22Rv1 (cell line): ENCODE data around the gene ERBIN.
"Not testable (repeated sequence)": the region's sequence is repeated elsewhere in the genome, so short reads cannot be mapped to it uniquely, and the experiment has no call there.

Experiments
- H3K27ac ChIP-seq: fragments of 450-650 bp; 2 replicates; pipeline ENCODE4 v1.5.1; 2017
- ZFX ChIP-seq: fragments of 450-650 bp; IDR thresholded peaks from 2 replicates; pipeline ENCODE4 v1.6.1; 2017; ENCODE audit warnings: antibody characterized with exemption, borderline replicate concordance
- TF ChIP-seq, protein P1 (sequence below): fragments of 450-650 bp; IDR thresholded peaks from 2 replicates; pipeline ENCODE4 v1.5.1; 2017; ENCODE audit warnings: mild to moderate bottlenecking

The ERBIN gene

DNA sequence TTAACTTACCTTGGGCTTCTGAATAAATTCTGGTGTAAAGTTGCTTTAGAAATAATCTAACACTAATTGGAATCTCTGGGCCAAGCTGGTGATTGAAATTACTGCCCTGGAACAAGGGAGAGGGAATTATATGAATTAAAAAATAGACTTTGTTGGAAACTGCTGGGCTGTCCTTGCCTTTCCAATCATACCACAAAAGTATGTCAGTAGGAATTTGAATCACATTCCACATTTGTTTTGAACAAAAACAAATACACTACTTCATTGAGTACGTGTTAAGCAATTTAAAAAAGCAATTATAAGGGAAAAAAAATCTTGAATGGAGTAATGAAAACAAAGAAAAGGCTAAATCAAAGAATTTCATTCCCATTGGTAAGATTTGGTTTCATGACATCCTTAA is 115.3 kb downstream of the ERBIN start:
- no peak for TF ChIP-seq ZFX
- TF ChIP-seq, protein P1, sequence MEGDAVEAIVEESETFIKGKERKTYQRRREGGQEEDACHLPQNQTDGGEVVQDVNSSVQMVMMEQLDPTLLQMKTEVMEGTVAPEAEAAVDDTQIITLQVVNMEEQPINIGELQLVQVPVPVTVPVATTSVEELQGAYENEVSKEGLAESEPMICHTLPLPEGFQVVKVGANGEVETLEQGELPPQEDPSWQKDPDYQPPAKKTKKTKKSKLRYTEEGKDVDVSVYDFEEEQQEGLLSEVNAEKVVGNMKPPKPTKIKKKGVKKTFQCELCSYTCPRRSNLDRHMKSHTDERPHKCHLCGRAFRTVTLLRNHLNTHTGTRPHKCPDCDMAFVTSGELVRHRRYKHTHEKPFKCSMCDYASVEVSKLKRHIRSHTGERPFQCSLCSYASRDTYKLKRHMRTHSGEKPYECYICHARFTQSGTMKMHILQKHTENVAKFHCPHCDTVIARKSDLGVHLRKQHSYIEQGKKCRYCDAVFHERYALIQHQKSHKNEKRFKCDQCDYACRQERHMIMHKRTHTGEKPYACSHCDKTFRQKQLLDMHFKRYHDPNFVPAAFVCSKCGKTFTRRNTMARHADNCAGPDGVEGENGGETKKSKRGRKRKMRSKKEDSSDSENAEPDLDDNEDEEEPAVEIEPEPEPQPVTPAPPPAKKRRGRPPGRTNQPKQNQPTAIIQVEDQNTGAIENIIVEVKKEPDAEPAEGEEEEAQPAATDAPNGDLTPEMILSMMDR = no peak
- H3K27ac ChIP-seq = no peak overlapping the region

DNA sequence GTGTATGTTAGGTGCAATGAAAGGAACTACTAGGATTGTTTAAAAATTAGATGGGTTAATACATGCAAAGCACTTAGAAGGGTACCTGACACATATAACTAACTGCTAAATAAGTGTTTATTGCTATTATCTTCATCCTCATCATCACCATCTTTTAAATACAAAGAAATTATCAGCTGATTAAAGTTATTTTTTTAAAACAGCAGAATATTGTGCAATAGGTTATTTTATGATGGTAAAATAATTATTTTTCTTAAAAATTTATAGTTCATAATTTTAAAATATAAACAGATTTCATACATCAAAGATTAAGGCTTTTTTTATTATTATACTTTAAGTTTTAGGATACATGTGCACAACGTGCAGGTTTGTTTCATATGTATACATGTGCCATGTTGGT is 130.9 kb downstream of the ERBIN start:
- H3K27ac ChIP-seq = no peak overlapping the region
- TF ChIP-seq, protein P1 = no peak
- no peak for TF ChIP-seq ZFX

DNA sequence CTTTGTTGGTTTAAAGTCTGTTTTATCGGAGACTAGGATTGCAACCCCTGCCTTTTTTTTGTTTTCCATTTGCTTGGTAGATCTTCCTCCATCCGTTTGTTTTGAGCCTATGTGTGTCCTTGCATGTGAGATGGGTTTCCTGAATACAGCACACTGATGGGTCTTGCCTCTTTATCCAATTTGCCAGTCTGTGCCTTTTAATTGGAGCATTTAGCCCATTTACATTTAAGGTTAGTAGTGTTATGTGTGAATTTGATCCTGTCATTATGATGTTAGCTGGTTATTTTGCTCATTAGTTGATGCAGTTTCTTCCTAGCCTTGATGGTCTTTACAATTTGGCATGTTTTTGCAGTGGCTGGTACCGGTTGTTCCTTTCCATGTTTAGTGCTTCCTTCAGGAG is 134.9 kb downstream of the ERBIN start:
- H3K27ac ChIP-seq = not testable (repeated sequence)

DNA sequence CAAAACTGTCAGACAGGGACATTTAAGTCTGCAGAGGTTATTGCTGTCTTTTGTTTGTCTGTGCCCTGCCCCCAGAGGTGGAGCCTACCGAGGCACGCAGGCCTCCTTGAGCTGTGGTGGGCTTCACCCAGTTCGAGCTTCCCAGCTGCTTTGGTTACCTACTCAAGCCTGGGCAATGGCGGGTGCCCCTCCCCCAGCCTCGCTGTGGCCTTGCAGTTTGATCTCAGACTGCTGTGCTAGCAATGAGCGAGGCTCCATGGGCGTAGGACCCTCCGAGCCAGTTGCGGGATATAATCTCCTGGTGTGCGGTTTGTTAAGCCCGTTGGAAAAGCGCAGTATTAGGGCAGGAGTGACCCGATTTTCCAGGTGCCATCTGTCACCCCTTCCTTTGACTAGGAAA is 136.7 kb downstream of the ERBIN start:
- not testable (repeated sequence) for H3K27ac ChIP-seq

DNA sequence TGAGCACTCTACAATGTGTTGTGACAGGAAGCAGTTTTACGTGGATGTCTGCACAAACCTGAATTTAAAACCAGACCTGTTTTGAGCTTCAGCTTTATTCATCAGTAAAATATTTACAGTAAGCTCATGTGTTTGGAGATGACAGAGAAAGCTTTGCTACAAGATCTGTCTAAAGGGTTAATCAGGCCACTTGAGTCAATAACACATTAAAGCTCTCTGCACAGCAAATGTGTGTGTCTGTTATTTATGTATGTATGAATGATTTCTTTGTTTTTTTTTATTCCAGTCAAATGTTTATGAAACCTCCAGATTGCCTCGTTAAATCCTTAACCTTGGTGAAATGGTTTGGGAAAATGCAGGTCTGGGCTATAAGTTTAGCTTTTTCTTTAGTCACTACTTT is 140.5 kb downstream of the ERBIN start:
- no peak overlapping the region for H3K27ac ChIP-seq
- TF ChIP-seq, protein P1 = no peak
- TF ChIP-seq ZFX = no peak

DNA sequence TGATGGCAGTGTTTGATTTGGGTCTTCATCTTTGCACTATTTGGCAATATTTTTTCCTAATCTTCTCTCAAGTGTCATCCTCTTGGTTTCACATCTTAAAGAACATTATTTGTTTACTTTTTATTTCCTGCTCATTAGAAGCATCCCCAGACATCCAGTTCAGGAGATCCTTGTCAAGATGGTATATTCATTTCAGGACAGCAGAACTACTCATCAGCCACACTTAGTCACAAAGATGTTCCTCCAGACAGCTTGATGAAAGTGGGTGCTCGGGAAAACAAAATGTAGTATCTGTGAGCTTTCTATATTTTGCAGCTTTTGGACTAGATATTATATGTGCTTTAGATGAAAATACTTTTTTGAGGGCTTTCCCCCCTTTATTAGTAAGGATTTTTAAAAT is 145.7 kb downstream of the ERBIN start:
- no peak for TF ChIP-seq ZFX
- TF ChIP-seq, protein P1 = no peak
- H3K27ac ChIP-seq = no peak overlapping the region

DNA sequence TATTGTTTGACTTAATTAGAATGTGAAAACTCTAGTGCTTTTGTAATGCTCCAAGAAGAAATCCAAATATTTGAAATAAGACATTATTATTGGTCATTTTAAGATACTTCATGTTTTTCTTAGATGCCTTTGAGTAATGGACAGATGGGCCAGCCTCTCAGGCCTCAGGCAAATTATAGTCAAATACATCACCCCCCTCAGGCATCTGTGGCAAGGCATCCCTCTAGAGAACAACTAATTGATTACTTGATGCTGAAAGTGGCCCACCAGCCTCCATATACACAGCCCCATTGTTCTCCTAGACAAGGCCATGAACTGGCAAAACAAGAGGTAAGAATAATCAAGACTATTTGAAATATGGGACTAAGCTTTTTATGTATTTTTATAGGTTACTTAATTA is 148.5 kb downstream of the ERBIN start:
- TF ChIP-seq ZFX = no peak
- TF ChIP-seq, protein P1 = no peak
- no peak overlapping the region for H3K27ac ChIP-seq

DNA sequence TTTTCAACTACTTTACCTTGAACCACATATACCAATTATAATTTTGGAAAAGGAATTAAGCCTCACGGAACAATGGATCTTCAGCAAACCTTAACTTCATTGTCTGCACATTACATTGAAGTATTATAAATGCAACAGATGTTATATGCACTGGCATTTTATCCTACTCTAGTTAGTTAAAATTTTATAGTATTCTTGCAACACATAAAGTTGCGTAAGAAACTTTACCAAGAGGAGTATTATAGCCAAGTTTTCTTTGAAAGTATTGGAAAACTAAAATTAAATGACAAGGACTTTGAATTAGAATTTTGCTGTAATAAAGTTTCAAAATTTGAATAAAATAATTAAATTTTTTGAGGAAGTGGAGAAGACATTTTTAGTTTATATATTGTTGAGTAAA is 154.3 kb downstream of the ERBIN start:
- no peak overlapping the region for H3K27ac ChIP-seq
- TF ChIP-seq, protein P1 = no peak
- no peak for TF ChIP-seq ZFX

DNA sequence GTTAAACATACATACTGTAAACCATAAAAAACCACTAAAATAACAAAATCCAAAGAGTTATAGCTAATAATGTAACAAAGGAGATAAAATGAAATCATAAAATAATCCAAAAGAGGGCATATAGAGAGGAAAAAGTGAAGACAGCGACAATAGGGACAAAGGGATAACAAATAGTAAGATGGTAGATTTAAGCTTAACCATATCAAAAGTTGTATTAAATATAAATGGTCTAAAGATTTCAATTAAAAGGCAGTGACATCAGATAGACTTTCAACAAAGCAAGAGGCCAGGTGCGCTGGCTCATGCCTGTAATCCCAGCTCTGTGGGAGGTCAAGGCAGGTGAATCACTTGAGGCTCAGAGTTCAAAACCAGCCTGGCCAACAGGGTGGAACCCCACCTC is 163.0 kb downstream of the ERBIN start:
- H3K27ac ChIP-seq = no peak overlapping the region
- TF ChIP-seq, protein P1 = no peak
- TF ChIP-seq ZFX = no peak
